H1 (cell line): ENCODE data around the gene RMRP. TPM values are rescaled to one million over a fixed set of nuclear protein-coding genes. Genes with fewer than 3 reads are reported as not detected.

ENCODE experiments used
- CTCF ChIA-PET: fragments of 300-600 bp; sonication (Branson Sonifier 250); formaldehyde crosslinking; loops from one replicate; lab custom pipeline; 2021; ENCODE audit not compliant: partially characterized antibody; lab: Charles Lee
- POLR2A ChIA-PET: fragments of 300-600 bp; sonication (Branson Sonifier 250); formaldehyde crosslinking; loops from one replicate; lab custom pipeline; 2021; ENCODE audit warnings: inconsistent platforms; ENCODE audit not compliant: partially characterized antibody; lab: Charles Lee
- DNase-seq, 2 experiments: peaks; one replicate each; pipeline versions ENCODE4 v3.0.0 to v3.0.0-alpha.2; 2010 to 2022; ENCODE audit warnings: low spot score in 2 of 2, low read depth in 1 of 2, mixed read lengths in 1 of 2
- FAIRE-seq: peaks from 2 replicates; lab custom pipeline; 2011; peaks lifted over from hg19 to GRCh38; lab: Jason Lieb, UNC
- H2AFZ ChIP-seq: 2 replicates; pipeline ENCODE4 v1.8.1; 2012; ENCODE audit warnings: low read length, inconsistent platforms
- H2AK5ac ChIP-seq: 2 replicates; pipeline ENCODE4 v1.6.1; 2013; ENCODE audit warnings: low read depth, low read length
- H2BK120ac ChIP-seq: replicated peaks from 2 replicates; pipeline ENCODE3; 2013; ENCODE audit warnings: low read depth, low read length, inconsistent platforms
- H2BK12ac ChIP-seq: 2 replicates; pipeline ENCODE4 v1.6.1; 2013; ENCODE audit warnings: low read depth, low read length
- H2BK15ac ChIP-seq: 2 replicates; pipeline ENCODE4 v1.6.1; 2013; ENCODE audit warnings: low read length
- H2BK20ac ChIP-seq: 2 replicates; pipeline ENCODE4 v1.6.1; 2013; ENCODE audit warnings: low read length
- H2BK5ac ChIP-seq: 2 replicates; pipeline ENCODE4 v1.6.1; 2013; ENCODE audit warnings: low read depth, low read length
- H3K14ac ChIP-seq: 2 replicates; pipeline ENCODE4 v1.6.1; 2013; ENCODE audit warnings: inconsistent platforms; ENCODE audit not compliant: insufficient read length
- H3K18ac ChIP-seq: 2 replicates; pipeline ENCODE4 v1.6.1; 2013; ENCODE audit warnings: low read length; ENCODE audit errors: extremely low read depth
- H3K23ac ChIP-seq: 2 replicates; pipeline ENCODE4 v1.6.1; 2013; ENCODE audit warnings: inconsistent platforms; ENCODE audit not compliant: insufficient read length
- H3K23me2 ChIP-seq: 2 replicates; pipeline ENCODE4 v1.6.1; 2013; ENCODE audit warnings: low read depth, low read length
- H3K27ac ChIP-seq: 2 replicates; pipeline ENCODE4 v1.6.1; 2011; ENCODE audit warnings: low read depth, low read length, inconsistent platforms
- H3K27me3 ChIP-seq, 4 experiments: replicated peaks in 1 of 4; 1 replicate in 1 of 4; 2 replicates in 3 of 4; pipeline versions ENCODE4 v1.6.1 to v1.8.1; 2011 to 2013; ENCODE audit warnings: low read length in 3 of 4, mild to moderate bottlenecking in 3 of 4, inconsistent platforms in 2 of 4, mixed read lengths in 2 of 4, moderate library complexity in 1 of 4; ENCODE audit not compliant: control insufficient read depth in 3 of 4, insufficient read depth in 3 of 4; ENCODE audit errors: extremely low read depth in 1 of 4
- H3K36me3 ChIP-seq, 4 experiments: 2 replicates each; pipeline versions ENCODE4 v1.6.1 to v1.8.1; 2011 to 2013; ENCODE audit warnings: mild to moderate bottlenecking in 4 of 4, low read length in 3 of 4, moderate library complexity in 2 of 4, control low read depth in 1 of 4, inconsistent platforms in 1 of 4; ENCODE audit not compliant: insufficient read depth in 4 of 4, control insufficient read depth in 2 of 4
- H3K4ac ChIP-seq: replicated peaks from 2 replicates; pipeline ENCODE3; 2013; ENCODE audit warnings: low read length, low read depth, mixed read lengths, inconsistent platforms; ENCODE audit not compliant: insufficient read length
- H3K4me1 ChIP-seq, 4 experiments: replicated peaks in 1 of 4; 1 replicate in 1 of 4; 2 replicates in 3 of 4; pipeline versions ENCODE4 v1.6.1 to v1.8.1; 2011 to 2013; ENCODE audit warnings: low read length in 3 of 4, inconsistent platforms in 2 of 4, mixed read lengths in 1 of 4; ENCODE audit not compliant: insufficient read depth in 4 of 4, control insufficient read depth in 3 of 4
- H3K4me2 ChIP-seq, 2 experiments: 2 replicates each; pipeline versions ENCODE4 v1.6.1 to v1.8.1; 2011 to 2013; ENCODE audit warnings: low read depth in 2 of 2, low read length in 2 of 2, control low read depth in 1 of 2, inconsistent platforms in 1 of 2, mild to moderate bottlenecking in 1 of 2; ENCODE audit not compliant: insufficient read depth in 1 of 2
- H3K4me3 ChIP-seq, 4 experiments: fragments of 200-600, 300-600 bp in 1 of 4; sonication (generic), shearing (Covaris generic), sonication (Bioruptor Twin) in 1 of 4; 2 replicates each; pipeline versions ENCODE4 v1.5.1 to v1.8.1; 2011 to 2016; ENCODE audit warnings: low read length in 4 of 4, low read depth in 3 of 4, control low read depth in 2 of 4, inconsistent platforms in 2 of 4, mild to moderate bottlenecking in 2 of 4, mixed read lengths in 1 of 4, moderate library complexity in 1 of 4; ENCODE audit not compliant: insufficient read depth in 2 of 4; ENCODE audit errors: extremely low read depth in 1 of 4
- H3K56ac ChIP-seq: replicated peaks from 2 replicates; pipeline ENCODE3; 2013; ENCODE audit warnings: low read depth, mild to moderate bottlenecking, mixed read lengths, low read length, inconsistent platforms; ENCODE audit not compliant: insufficient read length
- H3K79me1 ChIP-seq: 2 replicates; pipeline ENCODE4 v1.6.1; 2013; ENCODE audit warnings: low read depth, low read length, control low read depth
- H3K79me2 ChIP-seq, 2 experiments: 2 replicates each; pipeline versions ENCODE4 v1.6.1 to v1.8.1; 2012 to 2013; ENCODE audit warnings: low read length in 2 of 2, mild to moderate bottlenecking in 2 of 2, inconsistent platforms in 1 of 2; ENCODE audit not compliant: insufficient read depth in 2 of 2, control insufficient read depth in 1 of 2
- H3K9ac ChIP-seq, 4 experiments: replicated peaks in 1 of 4; 1 replicate in 1 of 4; 2 replicates in 3 of 4; pipeline versions ENCODE4 v1.6.1 to v1.8.1; 2011 to 2013; ENCODE audit warnings: low read depth in 3 of 4, low read length in 3 of 4, control low read depth in 2 of 4, mild to moderate bottlenecking in 2 of 4, moderate library complexity in 2 of 4, inconsistent platforms in 1 of 4; ENCODE audit errors: extremely low read depth in 1 of 4
- H3K9me3 ChIP-seq, 2 experiments: 2 replicates each; pipeline versions ENCODE4 v1.6.1 to v1.8.1; 2012 to 2013; ENCODE audit warnings: mild to moderate bottlenecking in 2 of 2, moderate library complexity in 2 of 2, control low read depth in 1 of 2, inconsistent platforms in 1 of 2, low read depth in 1 of 2, low read length in 1 of 2, mixed read lengths in 1 of 2; ENCODE audit not compliant: insufficient read depth in 2 of 2
- H4K20me1 ChIP-seq, 2 experiments: replicated peaks in 1 of 2; 2 replicates each; pipeline versions ENCODE3 to v1.8.1; 2011 to 2013; ENCODE audit warnings: inconsistent platforms in 2 of 2, low read length in 2 of 2, mild to moderate bottlenecking in 1 of 2; ENCODE audit not compliant: insufficient read depth in 2 of 2, control insufficient read depth in 1 of 2
- H4K5ac ChIP-seq: 2 replicates; pipeline ENCODE4 v1.6.1; 2013; ENCODE audit warnings: low read length, low read depth, mixed read lengths, inconsistent platforms; ENCODE audit not compliant: insufficient read length
- H4K8ac ChIP-seq: 2 replicates; pipeline ENCODE4 v1.8.0; 2013; ENCODE audit warnings: mild to moderate bottlenecking, moderate library complexity, low read length, inconsistent platforms; ENCODE audit not compliant: insufficient read depth; ENCODE audit errors: extremely low read depth
- H4K91ac ChIP-seq: replicated peaks from 2 replicates; pipeline ENCODE3; 2013; ENCODE audit warnings: low read length, mixed read lengths, inconsistent platforms; ENCODE audit not compliant: insufficient read length
- CTCF ChIP-seq, 3 experiments: IDR thresholded peaks; 1 replicate in 2 of 3; 2 replicates in 1 of 3; pipeline versions ENCODE4 v1.5.1 to v1.6.1; 2011; ENCODE audit warnings: low read length in 3 of 3, mild to moderate bottlenecking in 3 of 3, inconsistent platforms in 2 of 3, low read depth in 1 of 3, moderate library complexity in 1 of 3; ENCODE audit not compliant: insufficient read depth in 1 of 3; ENCODE audit errors: control extremely low read depth in 1 of 3
- GABPA ChIP-seq: IDR thresholded peaks from 2 replicates; pipeline ENCODE4 v1.6.1; 2011; ENCODE audit warnings: mild to moderate bottlenecking, low read length, moderate library complexity, borderline replicate concordance; ENCODE audit not compliant: insufficient read depth
- RAD21 ChIP-seq, 2 experiments: IDR thresholded peaks in 1 of 2; conservative IDR thresholded peaks in 1 of 2; 2 replicates each; pipeline ENCODE4 v1.6.1; 2011; ENCODE audit warnings: low read depth in 2 of 2, low read length in 2 of 2, improper control_type of control experiment in 1 of 2, inconsistent platforms in 1 of 2, mild to moderate bottlenecking in 1 of 2, moderate library complexity in 1 of 2
- SIN3A ChIP-seq, 2 experiments: IDR thresholded peaks in 1 of 2; conservative IDR thresholded peaks in 1 of 2; 2 replicates each; pipeline ENCODE4 v1.6.1; 2011 to 2012; ENCODE audit warnings: low read length in 2 of 2, improper control_type of control experiment in 1 of 2, low read depth in 1 of 2, mild to moderate bottlenecking in 1 of 2
- SP1 ChIP-seq: IDR thresholded peaks from 2 replicates; pipeline ENCODE4 v1.6.1; 2011; ENCODE audit warnings: low read depth, low read length
- WGBS, 2 experiments: shearing (Covaris generic) in 1 of 2; methylation state at CpG; one replicate each; pipeline versions ENCODE4 v1.1.6 to v1.1.7; 2013 to 2015; ENCODE audit warnings: low lambda C conversion rate in 2 of 2, mixed read lengths in 2 of 2, inconsistent platforms in 1 of 2, low coverage in 1 of 2, missing lambda C conversion rate in 1 of 2; ENCODE audit not compliant: insufficient replicate concordance in 2 of 2, insufficient coverage in 1 of 2, insufficient read length in 1 of 2; ENCODE audit errors: extremely low coverage in 1 of 2, missing lambda C conversion rate in 1 of 2; 5-methylcytosine and 5-hydroxymethylcytosine counted together
- polyA plus RNA-seq, 7 experiments: library from polyadenylated mRNA; depleted of rRNA in 3 of 7; stranded (reverse) in 5 of 7; unstranded in 2 of 7; fragments of >200 nt in 5 of 7; fragments of 200-250 nt in 2 of 7; gene quantifications; 1 replicate in 5 of 7; 2 replicates in 1 of 7; 4 replicates in 1 of 7; pipeline versions ENCODE4 v1.2.1 to v1.2.3, GENCODE V29; 2011 to 2013; ENCODE audit warnings: missing spikeins in 2 of 7, mixed read lengths in 2 of 7
- total RNA-seq: library from RNA; stranded (reverse); fragmentation: NEBNext Ultra II Directional; extraction: Animal tissue kit (Norgen Biotek cat#: 25700); gene quantifications from 2 replicates; pipeline ENCODE4 v1.2.1, GENCODE V29; 2021

The RMRP gene
- total and polyA plus RNA-seq, 2 of the 8 experiments (the other 6 are each of a cell fraction or from before 2014, with no cell fraction given) = 169 to 14,987 TPM

- Histone ChIP-seq H2AFZ (no peak overlapping the region), H2BK120ac (no peak overlapping the region), H4K5ac (no peak overlapping the region), H3K79me1 (no peaks in the 10 kb centered on the region), H2BK15ac (no peak overlapping the region), H3K4ac (no peak overlapping the region), H4K20me1 (peaks cover 0 to 11% of the 10 kb centered on the region in 2 experiments), H3K27ac (no peak overlapping the region), H2AK5ac (no peak overlapping the region), H3K4me3 (no peak overlapping the region), H4K91ac (no peak overlapping the region), H2BK12ac (no peak overlapping the region), H3K56ac (no peak overlapping the region), H3K4me1 (peaks cover 0 to 5% (median 3%) of the 10 kb centered on the region in 4 experiments; a peak in 4 of 7 replicates), H3K4me2 (no peak overlapping the region), H4K8ac (no peak overlapping the region), H3K79me2 (peaks cover 0 to 2% of the 10 kb centered on the region in 2 experiments; a peak in 1 of 4 replicates), H3K9ac (no peak overlapping the region), H3K14ac (no peak overlapping the region), H3K18ac (no peak overlapping the region), H3K9me3 (no peaks in the 10 kb centered on the region), H3K27me3 (peaks cover 0 to 7% (median 5%) of the 10 kb centered on the region in 4 experiments; a peak in 4 of 7 replicates), H2BK5ac (no peak overlapping the region), H3K36me3 (peaks cover 3 to 12% (median 9%) of the 10 kb centered on the region in 4 experiments; a peak in 5 of 8 replicates), H3K23me2 (0 out of 2 replicates have a peak, but pooled peaks cover 1% of the 10 kb centered on the region), H3K23ac (no peak overlapping the region), H2BK20ac (no peak overlapping the region)
- TF ChIP-seq CTCF (IDR thresholded peaks at IDR 0.05; ENCODE audit: control extremely low read depth in 1 of 3, insufficient read depth in 1 of 3, low read depth in 1 of 3, low read length in 3 of 3) = peak; percentile 63 to 87 (median 87)
- TF ChIP-seq GABPA = no peak; the same call in 1 of the 2 replicates
- 0 out of 4 replicates have a peak, but pooled peaks of 1 of the 2 experiments have one; percentile 47 for TF ChIP-seq SIN3A (conservative IDR thresholded peaks at IDR 0.05 in 1 of 2, IDR thresholded peaks at IDR 0.05 in 1 of 2; ENCODE audit: low read depth in 1 of 2, low read length in 2 of 2)
- TF ChIP-seq RAD21 (IDR thresholded peaks at IDR 0.05 in 1 of 2, conservative IDR thresholded peaks at IDR 0.05 in 1 of 2; ENCODE audit: low read depth in 2 of 2, low read length in 2 of 2) = peak; percentile 41 to 58
- TF ChIP-seq SP1 = no peak
- 38% methylated on average over 8 of the region's 8 CpGs; no CpG with 5 or more reads in 1 of the 2 experiments for WGBS, 2 experiments
- DNase-seq = peak in 1 of 2 experiments; percentile 55
- CTCF ChIA-PET = interaction anchor here (0.7 to 6.1 kb wide), 39 partner anchors 9 to 310 kb away, joined by 3 to 47 read pairs (median 4); partner anchors contain the start of genes ARHGEF39, CCDC107, CREB3 and RMRP
- POLR2A ChIA-PET = interaction anchor here (0.8 to 1.6 kb wide), 7 partner anchors 12 to 77 kb away, joined by 3 to 5 read pairs (median 3); partner anchors contain the start of genes CCDC107 and RMRP
- FAIRE-seq = peak; percentile 86
These were observed 46.5 kb downstream of the RMRP start for GRCh38 chr9:35611230-35611797.
